Suprapubic skin (tissue), 3 donors: Measurements from ENCODE around the gene CYP4F8.

Experiments used
- EP300 ChIP-seq: sonication (generic); formaldehyde crosslinking; IDR thresholded peaks from one replicate; pipeline ENCODE4 v1.6.1; 2017; ENCODE audit warnings: antibody characterized with exemption
- POLR2A ChIP-seq, 2 donors: fragments of 450-650 bp; IDR thresholded peaks; one replicate each; pipeline ENCODE4 v1.6.1; 2017; ENCODE audit warnings: antibody characterized with exemption in 2 of 2, mild to moderate bottlenecking in 2 of 2, moderate library complexity in 2 of 2
- TF ChIP-seq, protein P1 (sequence below), 2 donors: fragments of 200-600 bp in 1 of 2; fragments of 450-650 bp in 1 of 2; sonication (generic) in 1 of 2; IDR thresholded peaks; one replicate each; pipeline ENCODE4 v1.5.1; 2016 to 2019; ENCODE audit warnings: antibody characterized with exemption in 2 of 2, mild to moderate bottlenecking in 1 of 2, moderate library complexity in 1 of 2

DNA sequence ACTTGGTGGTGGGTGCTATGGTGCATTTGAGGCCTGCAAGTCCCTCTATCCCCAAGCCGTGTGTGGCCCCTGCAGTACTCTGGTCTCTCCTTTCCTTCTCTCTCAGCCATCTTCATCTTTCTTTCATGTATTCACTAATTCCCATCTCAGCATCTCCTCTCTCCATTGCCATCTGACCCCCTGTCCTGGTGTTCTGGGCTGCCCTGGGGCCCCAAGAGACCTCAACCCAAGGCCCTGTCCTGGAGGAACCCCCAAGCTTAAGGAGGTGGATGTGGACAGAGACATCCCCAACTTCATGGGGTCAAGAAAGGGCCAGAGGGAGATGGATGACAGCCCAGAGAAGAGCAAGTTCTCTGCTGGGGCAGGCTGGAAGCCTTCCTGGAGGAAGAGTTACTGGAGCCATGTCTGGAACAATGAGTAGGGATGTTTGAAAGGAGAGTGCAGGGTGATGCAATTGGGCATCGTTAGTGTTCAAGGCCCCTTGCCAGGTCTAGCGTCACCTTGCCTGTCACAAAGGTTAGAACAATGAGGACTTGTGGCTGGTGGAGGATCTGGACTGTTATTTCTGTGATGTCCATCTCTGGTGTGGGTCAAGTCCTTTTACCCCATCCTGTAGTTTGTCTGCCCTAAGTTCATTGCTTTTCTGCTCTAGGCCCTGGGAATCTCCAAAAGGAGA is 29.2 kb downstream of the CYP4F8 start:
- TF ChIP-seq POLR2A (IDR thresholded peaks at IDR 0.05) (no peak), EP300 (no peak)
- TF ChIP-seq, protein P1, sequence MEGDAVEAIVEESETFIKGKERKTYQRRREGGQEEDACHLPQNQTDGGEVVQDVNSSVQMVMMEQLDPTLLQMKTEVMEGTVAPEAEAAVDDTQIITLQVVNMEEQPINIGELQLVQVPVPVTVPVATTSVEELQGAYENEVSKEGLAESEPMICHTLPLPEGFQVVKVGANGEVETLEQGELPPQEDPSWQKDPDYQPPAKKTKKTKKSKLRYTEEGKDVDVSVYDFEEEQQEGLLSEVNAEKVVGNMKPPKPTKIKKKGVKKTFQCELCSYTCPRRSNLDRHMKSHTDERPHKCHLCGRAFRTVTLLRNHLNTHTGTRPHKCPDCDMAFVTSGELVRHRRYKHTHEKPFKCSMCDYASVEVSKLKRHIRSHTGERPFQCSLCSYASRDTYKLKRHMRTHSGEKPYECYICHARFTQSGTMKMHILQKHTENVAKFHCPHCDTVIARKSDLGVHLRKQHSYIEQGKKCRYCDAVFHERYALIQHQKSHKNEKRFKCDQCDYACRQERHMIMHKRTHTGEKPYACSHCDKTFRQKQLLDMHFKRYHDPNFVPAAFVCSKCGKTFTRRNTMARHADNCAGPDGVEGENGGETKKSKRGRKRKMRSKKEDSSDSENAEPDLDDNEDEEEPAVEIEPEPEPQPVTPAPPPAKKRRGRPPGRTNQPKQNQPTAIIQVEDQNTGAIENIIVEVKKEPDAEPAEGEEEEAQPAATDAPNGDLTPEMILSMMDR (IDR thresholded peaks at IDR 0.05) = no peak
